SIG-M5 treated with dmso at 0.1 percent for 504 hours (cell line): ENCODE measurements around the gene ATP5F1D.

ENCODE experiments used
- DNase-seq: peaks from one replicate; lab custom pipeline; 2025; ENCODE audit not compliant: unreplicated experiment; lab: John Stamatoyannopoulos, UW

Gene ATP5F1D

GRCh38 chr19:1220976-1221903, 20.3 kb upstream of the ATP5F1D start:
- DNase-seq: no peak

- no peak for DNase-seq
These were observed 19.7 kb upstream of the ATP5F1D start for GRCh38 chr19:1221904-1222255.

GRCh38 chr19:1222394-1222793, 19.2 kb upstream of the ATP5F1D start:
- no peak for DNase-seq

GRCh38 chr19:1223018-1223855, 18.3 kb upstream of the ATP5F1D start:
- no peak for DNase-seq

- DNase-seq: no peak
These were observed 17.3 kb upstream of the ATP5F1D start for GRCh38 chr19:1224047-1224825.

- no peak for DNase-seq
These were observed 16.7 kb upstream of the ATP5F1D start for GRCh38 chr19:1224847-1225246.

GRCh38 chr19:1225440-1226226, 15.9 kb upstream of the ATP5F1D start:
- no peak for DNase-seq

GRCh38 chr19:1226227-1226518, 15.4 kb upstream of the ATP5F1D start:
- no peak for DNase-seq

GRCh38 chr19:1226522-1227303, 14.8 kb upstream of the ATP5F1D start:
- DNase-seq: no peak

GRCh38 chr19:1227304-1228054, 14.1 kb upstream of the ATP5F1D start:
- no peak for DNase-seq

- no peak for DNase-seq
These were observed 13.2 kb upstream of the ATP5F1D start for GRCh38 chr19:1228161-1228957.

GRCh38 chr19:1229056-1229923, 12.3 kb upstream of the ATP5F1D start:
- DNase-seq: no peak

GRCh38 chr19:1229924-1230782, 11.4 kb upstream of the ATP5F1D start:
- no peak for DNase-seq

GRCh38 chr19:1230783-1231489, 10.6 kb upstream of the ATP5F1D start:
- no peak for DNase-seq

GRCh38 chr19:1231729-1232637, 9.6 kb upstream of the ATP5F1D start:
- DNase-seq: no peak
